Naive B cell (primary cell): ENCODE results near the gene HCN1. TPM values are rescaled to one million over a fixed set of nuclear protein-coding genes. Genes with fewer than 3 reads are reported as not detected.

ENCODE experiments used
- ATAC-seq, 2 donors: fragments of 150-1000 bp; cut with Tn5 transposase; 2 replicates each; pipeline ENCODE4 v1.10.0; 2021; ENCODE audit warnings: low read depth in 2 of 2, mild to moderate bottlenecking in 2 of 2, moderate library complexity in 2 of 2
- DNase-seq: peaks from one replicate; pipeline ENCODE4 v3.0.0; 2022
- H3K27ac Mint-ChIP-seq, 6 donors: one replicate each; pipeline ENCODE4 v1.8.0; 2020 to 2022; ENCODE audit warnings: mild to moderate bottlenecking in 6 of 6, mixed read lengths in 6 of 6, moderate library complexity in 5 of 6, inconsistent platforms in 2 of 6
- H3K27me3 Mint-ChIP-seq, 3 donors: one replicate each; pipeline ENCODE4 v1.8.0; 2021 to 2022; ENCODE audit warnings: mixed read lengths in 3 of 3, mild to moderate bottlenecking in 1 of 3
- H3K36me3 Mint-ChIP-seq, 2 donors: one replicate each; pipeline ENCODE4 v1.8.0; 2020 to 2022; ENCODE audit warnings: mixed read lengths in 2 of 2, inconsistent platforms in 1 of 2, mild to moderate bottlenecking in 1 of 2
- H3K4me1 Mint-ChIP-seq, 3 donors: one replicate each; pipeline ENCODE4 v1.8.0; 2020 to 2022; ENCODE audit warnings: mixed read lengths in 3 of 3, inconsistent platforms in 1 of 3, mild to moderate bottlenecking in 1 of 3, moderate library complexity in 1 of 3
- H3K4me3 Mint-ChIP-seq, 8 donors: one replicate each; pipeline ENCODE4 v1.8.0; 2020 to 2022; ENCODE audit warnings: mild to moderate bottlenecking in 8 of 8, mixed read lengths in 8 of 8, moderate library complexity in 8 of 8, inconsistent platforms in 2 of 8
- H3K9me3 Mint-ChIP-seq, 7 donors: one replicate each; pipeline ENCODE4 v1.8.0; 2020 to 2022; ENCODE audit warnings: mixed read lengths in 7 of 7, mild to moderate bottlenecking in 5 of 7, inconsistent platforms in 2 of 7, moderate library complexity in 1 of 7
- polyA plus RNA-seq, 6 donors: library from polyadenylated mRNA; unstranded; fragments of 300-500 nt; fragmentation: Illumina TruSeq; gene quantifications; one replicate each; pipeline ENCODE4 v1.2.3, GENCODE V29; 2021; ENCODE audit warnings: low read depth in 6 of 6

The HCN1 gene
- polyA plus RNA-seq, 6 donors from 2014 or later: not detected

DNA sequence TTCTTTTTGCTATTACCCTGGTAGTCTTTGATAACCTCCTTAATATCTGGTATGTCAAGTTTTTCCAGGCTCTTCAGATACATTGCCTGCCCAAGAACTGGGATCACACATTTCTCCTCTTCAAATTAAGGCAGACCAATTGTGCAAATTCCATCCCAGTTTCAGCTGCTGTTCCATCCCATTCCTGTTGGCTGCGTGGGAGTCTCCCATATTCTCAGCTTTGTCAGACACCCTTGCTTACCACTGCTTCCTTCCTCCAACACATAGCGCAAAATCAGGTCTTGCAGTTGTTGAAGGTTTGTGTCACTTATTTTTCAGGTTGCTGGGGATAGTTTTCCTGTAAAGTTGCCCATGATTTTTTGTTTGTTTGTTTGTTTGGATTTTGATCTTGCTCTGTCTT is 15.2 kb downstream of the HCN1 start:
- ATAC-seq: no peak
- no peak for DNase-seq
- H3K36me3 Mint-ChIP-seq: no peaks in the 10 kb centered on the region
- no peaks in the 10 kb centered on the region for H3K27me3 Mint-ChIP-seq
- no peak overlapping the region for H3K27ac Mint-ChIP-seq
- no peaks in the 10 kb centered on the region for H3K4me1 Mint-ChIP-seq
- H3K9me3 Mint-ChIP-seq: peaks cover 0 to 11% (median 0%) of the 10 kb centered on the region in 7 donors
- no peak overlapping the region for H3K4me3 Mint-ChIP-seq

DNA sequence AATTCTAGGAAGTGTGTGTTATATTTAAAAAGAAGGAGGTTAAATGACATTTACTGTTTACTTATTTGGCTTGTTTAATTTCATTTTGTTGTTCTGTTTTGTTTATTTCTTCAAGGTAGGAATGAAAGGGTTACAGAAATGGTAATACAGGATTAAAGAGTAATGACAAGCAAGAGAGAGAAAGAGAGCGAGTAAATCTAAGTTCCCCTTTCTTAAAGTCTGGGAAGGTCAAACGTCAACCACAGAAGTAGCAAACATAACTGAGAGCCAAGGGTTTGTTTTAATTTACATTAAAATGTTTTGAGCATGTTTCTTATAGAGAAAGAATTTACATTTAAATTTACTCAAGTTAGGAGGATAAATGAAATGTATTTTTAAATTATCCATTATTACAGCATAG is 18.7 kb downstream of the HCN1 start:
- ATAC-seq: no peak
- no peaks in the 10 kb centered on the region for H3K36me3 Mint-ChIP-seq
- no peak overlapping the region for H3K4me3 Mint-ChIP-seq
- H3K27ac Mint-ChIP-seq: no peak overlapping the region
- DNase-seq: no peak
- no peaks in the 10 kb centered on the region for H3K4me1 Mint-ChIP-seq
- peaks cover 0 to 11% (median 0%) of the 10 kb centered on the region in 7 donors for H3K9me3 Mint-ChIP-seq
- no peaks in the 10 kb centered on the region for H3K27me3 Mint-ChIP-seq

GRCh38 chr5:45672271-45672670 is 23.9 kb downstream of the HCN1 start:
- no peaks in the 10 kb centered on the region for H3K36me3 Mint-ChIP-seq
- DNase-seq (no peak), ATAC-seq (no peak)
- H3K9me3 Mint-ChIP-seq: peaks cover 0 to 12% (median 2%) of the 10 kb centered on the region in 7 donors
- H3K27ac Mint-ChIP-seq: no peak overlapping the region
- H3K27me3 Mint-ChIP-seq: no peaks in the 10 kb centered on the region
- no peak overlapping the region for H3K4me3 Mint-ChIP-seq
- H3K4me1 Mint-ChIP-seq: no peaks in the 10 kb centered on the region

DNA sequence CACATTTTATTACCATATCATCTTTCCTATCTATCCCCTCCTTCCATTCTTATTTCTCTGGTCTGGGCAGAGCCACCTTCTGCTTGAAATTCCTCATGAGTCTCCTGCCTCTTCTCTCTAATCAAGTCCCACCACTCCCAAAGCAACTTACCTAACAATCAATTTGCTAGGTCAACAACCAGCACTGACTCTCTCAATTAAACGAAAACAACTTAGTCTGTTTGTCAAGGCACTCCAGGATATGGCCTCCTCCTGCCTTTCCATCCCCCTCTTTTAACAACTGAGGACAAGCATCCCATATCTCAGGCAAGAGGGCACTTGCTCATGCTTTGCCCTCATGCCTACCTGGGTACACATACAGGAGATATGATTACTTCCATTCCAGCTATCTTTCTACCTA is 47.4 kb downstream of the HCN1 start:
- H3K36me3 Mint-ChIP-seq: no peaks in the 10 kb centered on the region
- peaks cover 0 to 10% (median 2%) of the 10 kb centered on the region in 7 donors for H3K9me3 Mint-ChIP-seq
- no peaks in the 10 kb centered on the region for H3K4me1 Mint-ChIP-seq
- H3K4me3 Mint-ChIP-seq: peak overlapping the region in 1 of 8 donors; percentile 18
- ATAC-seq: no peak
- H3K27me3 Mint-ChIP-seq: no peaks in the 10 kb centered on the region
- H3K27ac Mint-ChIP-seq: peak overlapping the region in 1 of 6 donors; percentile 48
- DNase-seq: no peak

- H3K27ac Mint-ChIP-seq: no peak overlapping the region
- H3K27me3 Mint-ChIP-seq: no peaks in the 10 kb centered on the region
- H3K4me1 Mint-ChIP-seq: no peaks in the 10 kb centered on the region
- ATAC-seq (no peak), DNase-seq (no peak)
- H3K36me3 Mint-ChIP-seq: no peaks in the 10 kb centered on the region
- H3K9me3 Mint-ChIP-seq: peaks cover 0 to 8% (median 4%) of the 10 kb centered on the region in 7 donors
- no peak overlapping the region for H3K4me3 Mint-ChIP-seq
Observed at GRCh38 chr5:45643056-45643455, 53.1 kb downstream of the HCN1 start.

DNA sequence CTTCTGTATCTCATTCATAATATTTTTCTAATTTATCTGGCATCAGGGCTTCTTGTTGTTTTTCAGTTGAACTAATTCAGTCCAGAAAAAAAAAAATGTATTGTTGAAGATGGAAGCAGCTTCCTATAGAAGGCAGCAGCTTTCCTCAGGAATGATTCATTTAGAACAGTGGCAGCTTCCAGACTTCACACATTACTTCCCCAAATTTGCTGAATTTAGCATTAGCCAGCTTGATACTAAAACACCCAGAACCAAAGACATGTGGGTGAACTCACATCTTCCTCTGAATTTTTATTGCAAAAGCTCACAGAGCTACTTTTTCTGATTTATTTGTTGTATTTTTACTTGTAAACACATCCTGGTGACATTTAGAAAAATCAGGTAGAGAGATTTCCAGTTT is 53.8 kb downstream of the HCN1 start:
- Mint-ChIP-seq H3K4me1 (no peaks in the 10 kb centered on the region), H3K27ac (no peak overlapping the region), H3K27me3 (no peaks in the 10 kb centered on the region), H3K4me3 (no peak overlapping the region), H3K9me3 (peaks cover 0 to 7% (median 4%) of the 10 kb centered on the region in 7 donors), H3K36me3 (no peaks in the 10 kb centered on the region)
- ATAC-seq (no peak), DNase-seq (no peak)

- no peaks in the 10 kb centered on the region for H3K4me1 Mint-ChIP-seq
- H3K9me3 Mint-ChIP-seq: peaks cover 0 to 6% (median 4%) of the 10 kb centered on the region in 7 donors
- no peaks in the 10 kb centered on the region for H3K36me3 Mint-ChIP-seq
- no peaks in the 10 kb centered on the region for H3K27me3 Mint-ChIP-seq
- no peak for ATAC-seq
- no peak overlapping the region for H3K4me3 Mint-ChIP-seq
- DNase-seq: no peak
- H3K27ac Mint-ChIP-seq: no peak overlapping the region
Observed at GRCh38 chr5:45639040-45639439, 57.1 kb downstream of the HCN1 start.

- Mint-ChIP-seq H3K4me3 (no peak overlapping the region), H3K27me3 (no peaks in the 10 kb centered on the region), H3K4me1 (no peaks in the 10 kb centered on the region), H3K36me3 (no peaks in the 10 kb centered on the region), H3K9me3 (peaks cover 0 to 10% (median 2%) of the 10 kb centered on the region in 7 donors), H3K27ac (no peak overlapping the region)
- no peak for DNase-seq
- ATAC-seq: no peak
Observed at GRCh38 chr5:45627076-45627656, 69.0 kb downstream of the HCN1 start.

DNA sequence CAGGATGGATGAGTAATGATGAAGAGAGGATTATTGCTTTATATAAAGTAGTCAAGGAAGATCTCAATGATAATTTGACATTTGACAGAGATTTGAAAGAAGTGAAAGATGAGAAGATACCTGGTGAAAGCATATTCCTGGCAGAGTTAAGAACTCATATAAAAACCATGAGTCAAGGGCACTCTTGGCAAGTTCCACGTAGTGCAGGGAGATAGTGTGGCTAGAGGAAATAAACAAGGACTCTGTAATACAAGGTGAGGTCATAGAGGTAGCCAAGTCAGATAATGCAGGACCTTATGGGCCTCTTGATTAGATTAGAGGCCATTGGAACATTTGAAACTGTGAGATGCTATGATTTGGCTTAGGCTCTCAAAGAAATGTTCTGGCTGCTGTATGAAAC is 72.3 kb downstream of the HCN1 start:
- no peak for DNase-seq
- no peaks in the 10 kb centered on the region for H3K27me3 Mint-ChIP-seq
- no peak for ATAC-seq
- H3K4me3 Mint-ChIP-seq: no peak overlapping the region
- no peak overlapping the region for H3K27ac Mint-ChIP-seq
- H3K4me1 Mint-ChIP-seq: no peaks in the 10 kb centered on the region
- H3K9me3 Mint-ChIP-seq: peaks cover 0 to 10% (median 4%) of the 10 kb centered on the region in 7 donors
- no peaks in the 10 kb centered on the region for H3K36me3 Mint-ChIP-seq

- H3K4me3 Mint-ChIP-seq: no peak overlapping the region
- no peaks in the 10 kb centered on the region for H3K4me1 Mint-ChIP-seq
- no peaks in the 10 kb centered on the region for H3K27me3 Mint-ChIP-seq
- ATAC-seq (no peak), DNase-seq (no peak)
- no peak overlapping the region for H3K27ac Mint-ChIP-seq
- no peaks in the 10 kb centered on the region for H3K36me3 Mint-ChIP-seq
- peaks cover 0 to 19% (median 5%) of the 10 kb centered on the region in 7 donors for H3K9me3 Mint-ChIP-seq
Observed at GRCh38 chr5:45622365-45622764, 73.8 kb downstream of the HCN1 start.

GRCh38 chr5:45617859-45618416 is 78.2 kb downstream of the HCN1 start:
- DNase-seq (no peak), ATAC-seq (no peak)
- no peaks in the 10 kb centered on the region for H3K27me3 Mint-ChIP-seq
- H3K9me3 Mint-ChIP-seq: peaks cover 0 to 24% (median 5%) of the 10 kb centered on the region in 7 donors
- no peaks in the 10 kb centered on the region for H3K36me3 Mint-ChIP-seq
- no peak overlapping the region for H3K27ac Mint-ChIP-seq
- H3K4me1 Mint-ChIP-seq: no peaks in the 10 kb centered on the region
- no peak overlapping the region for H3K4me3 Mint-ChIP-seq

GRCh38 chr5:45609661-45610060 is 86.5 kb downstream of the HCN1 start:
- Mint-ChIP-seq H3K36me3 (no peaks in the 10 kb centered on the region), H3K27ac (no peak overlapping the region), H3K4me3 (no peak overlapping the region), H3K4me1 (no peaks in the 10 kb centered on the region), H3K27me3 (no peaks in the 10 kb centered on the region), H3K9me3 (peaks cover 0 to 8% (median 0%) of the 10 kb centered on the region in 7 donors)
- ATAC-seq (no peak), DNase-seq (no peak)

DNA sequence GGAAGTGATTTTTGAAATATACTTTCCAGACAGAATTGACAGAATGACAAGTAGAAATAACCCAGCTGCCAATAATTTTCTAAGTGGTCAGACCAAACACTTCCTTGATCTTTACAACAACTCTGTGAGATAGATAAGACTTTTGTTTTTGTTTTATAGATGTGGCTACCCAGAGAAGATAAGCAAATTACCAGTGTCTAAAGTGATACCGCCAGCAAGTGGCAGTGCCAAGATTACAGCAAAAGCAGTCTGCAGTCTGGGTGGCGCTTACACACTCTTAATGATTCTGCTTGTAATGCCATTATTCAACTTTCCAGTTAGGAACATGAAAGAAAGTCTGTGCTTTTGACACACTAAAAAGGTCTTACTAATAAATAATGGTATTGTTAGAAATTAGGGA is 92.1 kb downstream of the HCN1 start:
- no peak overlapping the region for H3K4me3 Mint-ChIP-seq
- peaks cover 0 to 4% (median under 1%) of the 10 kb centered on the region in 7 donors for H3K9me3 Mint-ChIP-seq
- H3K27ac Mint-ChIP-seq: no peak overlapping the region
- H3K4me1 Mint-ChIP-seq: no peaks in the 10 kb centered on the region
- H3K36me3 Mint-ChIP-seq: no peaks in the 10 kb centered on the region
- ATAC-seq (no peak), DNase-seq (no peak)
- no peaks in the 10 kb centered on the region for H3K27me3 Mint-ChIP-seq

GRCh38 chr5:45601424-45601823 is 94.8 kb downstream of the HCN1 start:
- DNase-seq: no peak
- H3K9me3 Mint-ChIP-seq: peaks cover 0 to 13% (median 4%) of the 10 kb centered on the region in 7 donors

More at GRCh38 chr5:45601424-45601823, 94.8 kb downstream of the HCN1 start:
- H3K27ac Mint-ChIP-seq: no peak overlapping the region
- no peaks in the 10 kb centered on the region for H3K27me3 Mint-ChIP-seq
- H3K4me1 Mint-ChIP-seq: no peaks in the 10 kb centered on the region
- H3K36me3 Mint-ChIP-seq: no peaks in the 10 kb centered on the region
- no peak overlapping the region for H3K4me3 Mint-ChIP-seq
- no peak for ATAC-seq
